Hepatocyte (in vitro differentiated cells): ENCODE results near the gene GPATCH4.

Experiments used
- CTCF ChIP-seq: fragments of 200-600 bp; sonication (generic); IDR thresholded peaks from 2 replicates; pipeline ENCODE4 v1.5.1; 2016; ENCODE audit warnings: antibody characterized with exemption, mild to moderate bottlenecking; ENCODE audit not compliant: poor library complexity
- EZH2 ChIP-seq: fragments of 200-600 bp; sonication (generic); IDR thresholded peaks from 2 replicates; pipeline ENCODE4 v1.6.1; 2016; ENCODE audit warnings: antibody characterized with exemption, mild to moderate bottlenecking, borderline replicate concordance

DNA sequence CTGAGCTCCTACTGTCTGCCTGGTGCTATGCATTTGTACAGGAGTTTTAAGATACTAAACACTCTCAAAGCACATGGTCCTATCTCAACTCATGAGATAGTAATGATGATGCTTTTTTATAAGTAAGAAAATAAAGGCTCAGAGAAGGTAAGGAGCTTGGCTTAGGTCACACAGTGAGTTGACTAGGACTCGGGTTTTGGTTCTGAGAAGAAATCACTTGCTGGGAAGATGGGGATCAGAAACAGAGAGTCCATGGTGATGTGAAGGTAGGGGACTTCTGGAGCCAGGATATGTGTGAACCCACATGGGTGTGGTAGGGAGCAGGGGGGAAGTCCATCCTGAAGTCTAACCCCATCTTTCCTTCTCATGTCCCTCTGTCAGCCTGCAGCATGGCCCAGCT lies 44.4 kb upstream of the GPATCH4 start:
- TF ChIP-seq CTCF (no peak), EZH2 (no peak)
